Skeletal muscle satellite cell (primary cell): ENCODE data around the gene ATP6V1G1.
A peak's percentile ranks its signal among the peaks of the same experiment; 100 is the strongest.
"Not testable (repeated sequence)": the region's sequence is repeated elsewhere in the genome, so short reads cannot be mapped to it uniquely, and the experiment has no call there.

Experiments used
- H3K27me3 ChIP-seq: 2 replicates; pipeline ENCODE4 v1.7.0; 2013; ENCODE audit warnings: low read length; ENCODE audit not compliant: control insufficient read depth, insufficient read depth
- H3K36me3 ChIP-seq: 2 replicates; pipeline ENCODE4 v1.7.0; 2013; ENCODE audit warnings: mild to moderate bottlenecking, control low read depth, low read length; ENCODE audit not compliant: insufficient read depth
- H3K4me1 ChIP-seq: 2 replicates; pipeline ENCODE4 v1.7.0; 2013; ENCODE audit warnings: low read length; ENCODE audit not compliant: control insufficient read depth, insufficient read depth
- H3K4me2 ChIP-seq: 2 replicates; pipeline ENCODE4 v1.7.0; 2013; ENCODE audit warnings: mild to moderate bottlenecking, low read length
- H3K4me3 ChIP-seq: 2 replicates; pipeline ENCODE4 v1.7.0; 2013; ENCODE audit warnings: low read length
- H3K9ac ChIP-seq: 2 replicates; pipeline ENCODE4 v1.7.0; 2013; ENCODE audit warnings: mild to moderate bottlenecking, low read depth, low read length, moderate library complexity
- H3K9me3 ChIP-seq: replicated peaks from 2 replicates; pipeline ENCODE4 v1.7.0; 2013; ENCODE audit warnings: mild to moderate bottlenecking, control low read depth, low read length

Gene ATP6V1G1

GRCh38 chr9:114583371-114584155 is 4.0 kb upstream of the ATP6V1G1 start:
- Histone ChIP-seq H3K4me3 (no peak overlapping the region), H3K9ac (no peak overlapping the region), H3K36me3 (no peaks in the 10 kb centered on the region), H3K4me2 (no peak overlapping the region), H3K27me3 (no peaks in the 10 kb centered on the region), H3K4me1 (peaks cover 4% of the 10 kb centered on the region), H3K9me3 (no peaks in the 10 kb centered on the region)

GRCh38 chr9:114588210-114588609 is 641 bp downstream of the ATP6V1G1 start:
- Histone ChIP-seq H3K4me1 (peaks cover 31% of the 10 kb centered on the region), H3K27me3 (no peaks in the 10 kb centered on the region), H3K36me3 (peaks cover 12% of the 10 kb centered on the region), H3K9me3 (no peaks in the 10 kb centered on the region), H3K4me2 (peak overlapping the region; percentile 85), H3K4me3 (peak overlapping the region; percentile 88), H3K9ac (peak overlapping the region; percentile 99)

- Histone ChIP-seq H3K9me3 (no peaks in the 10 kb centered on the region), H3K36me3 (peaks cover 19% of the 10 kb centered on the region), H3K9ac (peak overlapping the region; percentile 99), H3K4me3 (peak overlapping the region; percentile 88), H3K4me2 (peak overlapping the region; percentile 85), H3K4me1 (peaks cover 31% of the 10 kb centered on the region), H3K27me3 (no peaks in the 10 kb centered on the region)
These were observed 1.3 kb downstream of the ATP6V1G1 start for GRCh38 chr9:114588651-114589526.

- Histone ChIP-seq H3K9ac (no peak overlapping the region), H3K4me3 (no peak overlapping the region), H3K36me3 (peaks cover 26% of the 10 kb centered on the region), H3K4me1 (peaks cover 31% of the 10 kb centered on the region), H3K27me3 (no peaks in the 10 kb centered on the region), H3K4me2 (peak overlapping the region; percentile 85), H3K9me3 (no peaks in the 10 kb centered on the region)
These were observed 2.8 kb downstream of the ATP6V1G1 start for GRCh38 chr9:114590328-114590727.

- Histone ChIP-seq H3K9ac (no peak overlapping the region), H3K4me3 (peak overlapping the region; percentile 31), H3K27me3 (no peaks in the 10 kb centered on the region), H3K9me3 (no peaks in the 10 kb centered on the region), H3K4me2 (peak overlapping the region; percentile 45), H3K4me1 (peaks cover 31% of the 10 kb centered on the region), H3K36me3 (peaks cover 34% of the 10 kb centered on the region)
These were observed 3.8 kb downstream of the ATP6V1G1 start for GRCh38 chr9:114591291-114591787.

- Histone ChIP-seq H3K9ac (no peak overlapping the region), H3K4me3 (no peak overlapping the region), H3K27me3 (no peaks in the 10 kb centered on the region), H3K36me3 (peaks cover 38% of the 10 kb centered on the region), H3K4me2 (peak overlapping the region; percentile 25), H3K4me1 (peaks cover 30% of the 10 kb centered on the region), H3K9me3 (no peaks in the 10 kb centered on the region)
These were observed 4.3 kb downstream of the ATP6V1G1 start for GRCh38 chr9:114591849-114592248.

GRCh38 chr9:114592356-114592755 is 4.8 kb downstream of the ATP6V1G1 start:
- Histone ChIP-seq H3K4me1 (peaks cover 26% of the 10 kb centered on the region), H3K9ac (no peak overlapping the region), H3K9me3 (no peaks in the 10 kb centered on the region), H3K27me3 (no peaks in the 10 kb centered on the region), H3K4me3 (no peak overlapping the region), H3K4me2 (no peak overlapping the region), H3K36me3 (peaks cover 42% of the 10 kb centered on the region)

- H3K36me3 ChIP-seq, result peaks cover 60% of the 10 kb centered on the region
- H3K4me2 ChIP-seq, result no peak overlapping the region
- no peak overlapping the region for H3K9ac ChIP-seq
- no peaks in the 10 kb centered on the region for H3K27me3 ChIP-seq
- H3K4me1 ChIP-seq, result peaks cover 24% of the 10 kb centered on the region
- H3K4me3 ChIP-seq, result no peak overlapping the region
- no peaks in the 10 kb centered on the region for H3K9me3 ChIP-seq
These were observed 6.6 kb downstream of the ATP6V1G1 start for GRCh38 chr9:114594136-114594535.

- not testable (repeated sequence) for H3K9ac ChIP-seq, H3K9me3 ChIP-seq, H3K4me2 ChIP-seq, H3K4me1 ChIP-seq, H3K27me3 ChIP-seq, H3K4me3 ChIP-seq
- H3K36me3 ChIP-seq, result peaks cover 52% of the 10 kb centered on the region
These were observed 13.1 kb downstream of the ATP6V1G1 start for GRCh38 chr9:114600502-114601248.

GRCh38 chr9:114601787-114602186 is 14.2 kb downstream of the ATP6V1G1 start:
- H3K27me3 ChIP-seq, H3K9me3 ChIP-seq, H3K4me1 ChIP-seq, H3K4me3 ChIP-seq, H3K9ac ChIP-seq, H3K4me2 ChIP-seq: not testable (repeated sequence)
- H3K36me3 ChIP-seq, result peaks cover 43% of the 10 kb centered on the region

GRCh38 chr9:114602620-114603019 is 15.1 kb downstream of the ATP6V1G1 start:
- Histone ChIP-seq H3K9ac (no peak overlapping the region), H3K36me3 (peaks cover 37% of the 10 kb centered on the region), H3K4me3 (no peak overlapping the region), H3K27me3 (no peaks in the 10 kb centered on the region), H3K9me3 (peaks cover 3% of the 10 kb centered on the region), H3K4me2 (no peak overlapping the region), H3K4me1 (peaks cover 14% of the 10 kb centered on the region)
